Esophagus squamous epithelium (tissue), 5 donors: ENCODE results near the gene SYT1. TPM values are rescaled to one million over a fixed set of nuclear protein-coding genes. Genes with fewer than 3 reads are reported as not detected.

Experiments
- DNase-seq: peaks from one replicate; lab custom pipeline; 2025; lab: John Stamatoyannopoulos, UW
- H3K27ac ChIP-seq, 4 donors: fragments of 200-600 bp; sonication (generic); one replicate each; pipeline ENCODE4 v1.5.1; 2016 to 2019; ENCODE audit warnings: mild to moderate bottlenecking in 1 of 4
- H3K27me3 ChIP-seq, 4 donors: fragments of 200-600 bp; sonication (generic); 1 replicate in 3 of 4; 2 replicates in 1 of 4; pipeline versions ENCODE4 v1.5.1 to v1.6.0; 2017 to 2021; ENCODE audit warnings: antibody characterized with exemption in 1 of 4
- H3K36me3 ChIP-seq, 3 donors: fragments of 200-600 bp; sonication (generic); one replicate each; pipeline ENCODE4 v1.5.1; 2016 to 2019
- H3K4me1 ChIP-seq, 3 donors: fragments of 200-600 bp; sonication (generic); one replicate each; pipeline ENCODE4 v1.5.1; 2017 to 2019
- H3K4me3 ChIP-seq, 4 donors: fragments of 200-600 bp; sonication (generic); 1 replicate in 3 of 4; 2 replicates in 1 of 4; pipeline ENCODE4 v1.5.1; 2016 to 2019; ENCODE audit warnings: mild to moderate bottlenecking in 2 of 4, moderate library complexity in 1 of 4
- H3K9me3 ChIP-seq, 3 donors: fragments of 200-600 bp; sonication (generic); one replicate each; pipeline ENCODE4 v1.5.1; 2016 to 2019
- POLR2A ChIP-seq, 4 donors: fragments of 450-650 bp; IDR thresholded peaks; one replicate each; pipeline ENCODE4 v1.6.1; 2017; ENCODE audit warnings: antibody characterized with exemption in 4 of 4, mild to moderate bottlenecking in 4 of 4, moderate library complexity in 3 of 4
- WGBS, 2 donors: methylation state at CpG; one replicate each; pipeline ENCODE4 v1.1.5; 2018; 5-methylcytosine and 5-hydroxymethylcytosine counted together
- intact Hi-C: fragments of 100-400 bp; cut with DNase I; formaldehyde crosslinking; loops from one replicate; pipeline ENCODE4 v1.15.0; 2022
- total RNA-seq, 4 donors: library from RNA; depleted of rRNA; stranded (reverse); fragments of >200 nt; gene quantifications; one replicate each; pipeline ENCODE4 v1.1.0, GENCODE V29; 2016
- TF ChIP-seq, protein P1 (sequence below), 6 experiments: fragments of 450-650 bp in 4 of 6; fragments of 200-600 bp in 2 of 6; sonication (generic) in 2 of 6; IDR thresholded peaks; one replicate each; pipeline ENCODE4 v1.5.1; 2016 to 2019; ENCODE audit warnings: antibody characterized with exemption in 6 of 6, mild to moderate bottlenecking in 4 of 6, moderate library complexity in 4 of 6
- donor health status: DM: yes; HTN: yes; CAD: no.

The SYT1 gene
- total RNA-seq, 4 donors from 2014 or later, result 0.26 to 2.7 TPM; not detected in 2

DNA sequence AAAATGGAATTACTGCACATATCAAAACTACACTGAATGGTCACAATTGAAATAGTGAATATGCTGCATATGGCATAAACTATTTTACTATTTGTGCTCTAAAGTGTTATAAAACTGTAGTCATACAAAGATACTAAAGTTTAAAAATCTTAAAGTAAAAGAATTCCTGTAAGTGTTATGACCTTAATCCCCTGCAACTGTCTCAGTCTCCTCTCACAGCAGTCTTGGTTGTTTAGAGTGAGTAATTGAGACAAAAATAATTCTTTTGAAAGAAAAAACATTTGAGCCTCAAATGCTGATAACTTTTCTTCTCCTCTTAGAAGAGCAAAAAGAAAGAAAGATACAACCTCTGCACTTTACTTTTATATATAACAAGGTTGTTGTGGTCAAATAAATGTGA lies 99.9 kb downstream of the SYT1 start:
- Histone ChIP-seq H3K9me3 (no peaks in the 10 kb centered on the region), H3K27me3 (no peaks in the 10 kb centered on the region), H3K36me3 (no peaks in the 10 kb centered on the region), H3K27ac (no peak overlapping the region), H3K4me1 (no peaks in the 10 kb centered on the region), H3K4me3 (no peak overlapping the region)
- TF ChIP-seq, protein P1, sequence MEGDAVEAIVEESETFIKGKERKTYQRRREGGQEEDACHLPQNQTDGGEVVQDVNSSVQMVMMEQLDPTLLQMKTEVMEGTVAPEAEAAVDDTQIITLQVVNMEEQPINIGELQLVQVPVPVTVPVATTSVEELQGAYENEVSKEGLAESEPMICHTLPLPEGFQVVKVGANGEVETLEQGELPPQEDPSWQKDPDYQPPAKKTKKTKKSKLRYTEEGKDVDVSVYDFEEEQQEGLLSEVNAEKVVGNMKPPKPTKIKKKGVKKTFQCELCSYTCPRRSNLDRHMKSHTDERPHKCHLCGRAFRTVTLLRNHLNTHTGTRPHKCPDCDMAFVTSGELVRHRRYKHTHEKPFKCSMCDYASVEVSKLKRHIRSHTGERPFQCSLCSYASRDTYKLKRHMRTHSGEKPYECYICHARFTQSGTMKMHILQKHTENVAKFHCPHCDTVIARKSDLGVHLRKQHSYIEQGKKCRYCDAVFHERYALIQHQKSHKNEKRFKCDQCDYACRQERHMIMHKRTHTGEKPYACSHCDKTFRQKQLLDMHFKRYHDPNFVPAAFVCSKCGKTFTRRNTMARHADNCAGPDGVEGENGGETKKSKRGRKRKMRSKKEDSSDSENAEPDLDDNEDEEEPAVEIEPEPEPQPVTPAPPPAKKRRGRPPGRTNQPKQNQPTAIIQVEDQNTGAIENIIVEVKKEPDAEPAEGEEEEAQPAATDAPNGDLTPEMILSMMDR (IDR thresholded peaks at IDR 0.05), result no peak
- no peak for TF ChIP-seq POLR2A (IDR thresholded peaks at IDR 0.05)
- no peak for DNase-seq
- intact Hi-C loops, result no loop called here

DNA sequence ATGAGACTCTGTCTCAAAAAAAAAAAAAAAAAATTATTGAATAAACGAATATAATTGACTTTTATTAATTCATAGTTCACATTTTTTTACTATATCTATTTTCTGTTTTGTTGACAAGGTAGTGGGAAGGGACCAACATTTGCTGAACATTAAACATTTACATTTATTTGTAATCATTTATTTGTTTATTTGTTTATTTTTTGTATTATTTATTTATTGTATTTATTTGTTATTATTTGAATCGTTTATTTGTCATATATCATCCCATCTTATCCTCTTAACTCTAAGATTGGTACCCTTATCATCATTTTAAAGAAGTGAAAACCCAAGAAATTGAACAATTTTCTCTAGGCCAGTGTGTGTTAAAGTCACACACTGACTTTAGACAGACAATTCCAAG lies 101.5 kb downstream of the SYT1 start:
- Histone ChIP-seq H3K27me3 (no peaks in the 10 kb centered on the region), H3K36me3 (no peaks in the 10 kb centered on the region), H3K4me1 (no peaks in the 10 kb centered on the region), H3K9me3 (no peaks in the 10 kb centered on the region), H3K4me3 (no peak overlapping the region), H3K27ac (no peak overlapping the region)
- DNase-seq, result no peak
- TF ChIP-seq, protein P1 (IDR thresholded peaks at IDR 0.05), result no peak
- WGBS, 2 donors, result 33 to 49% methylated on average over 2 of the region's 2 CpGs
- intact Hi-C loops, result no loop called here

DNA sequence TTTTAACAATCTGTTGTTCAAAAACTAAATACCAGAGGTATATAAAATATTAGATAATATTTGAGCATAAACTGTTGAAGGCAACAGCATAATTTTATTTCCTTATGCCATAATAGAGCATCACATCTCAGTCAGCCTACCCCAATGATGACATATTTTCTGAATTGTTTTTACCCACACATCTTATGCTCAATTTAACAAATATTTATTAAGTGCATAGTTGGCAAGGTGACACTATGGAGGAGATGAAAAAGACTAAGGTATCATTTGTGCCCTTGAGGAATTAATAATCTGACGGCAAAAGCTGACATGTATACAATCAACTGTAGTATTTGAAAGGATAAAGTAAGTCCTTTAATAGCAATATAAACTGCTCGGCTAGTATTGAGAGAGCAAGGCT lies 102.4 kb downstream of the SYT1 start:
- Histone ChIP-seq H3K27ac (no peak overlapping the region), H3K27me3 (no peaks in the 10 kb centered on the region), H3K36me3 (no peaks in the 10 kb centered on the region), H3K9me3 (no peaks in the 10 kb centered on the region), H3K4me3 (no peak overlapping the region), H3K4me1 (no peaks in the 10 kb centered on the region)
- TF ChIP-seq, protein P1 (IDR thresholded peaks at IDR 0.05), result no peak
- no peak for TF ChIP-seq POLR2A (IDR thresholded peaks at IDR 0.05)
- no peak for DNase-seq
- intact Hi-C loops, result no loop called here
- 54 to 69% methylated on average over 2 of the region's 2 CpGs for WGBS, 2 donors

DNA sequence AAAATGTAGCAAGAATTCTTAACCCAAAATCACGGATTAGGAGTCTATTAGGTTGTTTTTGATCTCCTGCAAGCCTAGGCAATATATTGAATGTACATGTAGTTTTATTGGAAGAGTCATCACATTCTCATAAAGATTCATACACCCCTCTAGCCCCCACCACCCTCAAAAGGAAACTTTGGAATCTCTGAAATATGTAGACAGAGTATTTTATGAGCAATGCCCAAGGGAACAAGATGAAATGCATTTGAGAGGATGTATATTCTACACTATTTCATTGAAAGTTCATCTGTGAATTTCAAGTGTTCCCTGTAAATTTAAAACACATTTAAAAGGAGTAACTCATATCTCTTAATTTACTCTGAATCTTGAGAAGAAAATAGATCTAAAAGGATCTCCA lies 103.7 kb downstream of the SYT1 start:
- H3K4me3 ChIP-seq, result no peak overlapping the region
- H3K36me3 ChIP-seq, result no peaks in the 10 kb centered on the region
- no peaks in the 10 kb centered on the region for H3K27me3 ChIP-seq
- intact Hi-C loops, result no loop called here
- H3K4me1 ChIP-seq, result no peaks in the 10 kb centered on the region
- 50 to 53% methylated on average over 1 of the region's 1 CpG for WGBS, 2 donors
- H3K9me3 ChIP-seq, result no peaks in the 10 kb centered on the region
- TF ChIP-seq, protein P1 (IDR thresholded peaks at IDR 0.05), result no peak
- no peak for TF ChIP-seq POLR2A (IDR thresholded peaks at IDR 0.05)
- H3K27ac ChIP-seq, result no peak overlapping the region
- no peak for DNase-seq

DNA sequence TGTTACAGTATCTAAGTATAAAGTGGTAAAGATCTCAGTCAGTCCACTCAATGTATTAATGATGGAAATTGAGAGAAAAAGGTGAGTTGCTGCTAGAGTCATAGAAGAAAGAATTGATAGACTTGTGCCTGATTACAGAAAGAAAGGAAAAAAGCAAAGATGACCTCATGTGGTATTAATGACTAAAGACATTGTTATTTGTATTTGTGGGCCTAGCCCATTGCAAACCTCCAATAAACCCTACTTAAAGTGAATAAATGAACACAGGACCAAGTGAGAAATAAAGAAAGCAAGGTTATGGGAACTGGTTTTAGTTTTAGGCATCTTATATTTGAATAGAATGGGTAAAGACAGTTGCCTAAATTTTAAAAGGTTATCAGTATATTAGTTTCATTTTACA lies 105.5 kb downstream of the SYT1 start:
- Histone ChIP-seq H3K4me3 (no peak overlapping the region), H3K27ac (no peak overlapping the region), H3K9me3 (no peaks in the 10 kb centered on the region), H3K27me3 (no peaks in the 10 kb centered on the region), H3K4me1 (no peaks in the 10 kb centered on the region), H3K36me3 (no peaks in the 10 kb centered on the region)
- DNase-seq, result no peak
- intact Hi-C loops, result no loop called here
- TF ChIP-seq, protein P1 (IDR thresholded peaks at IDR 0.05), result no peak
- no peak for TF ChIP-seq POLR2A (IDR thresholded peaks at IDR 0.05)
